Measurements from ENCODE around the gene PRPF40A.
"Not testable (repeated sequence)": the region's sequence is repeated elsewhere in the genome, so short reads cannot be mapped to it uniquely, and the experiment has no call there.

PRPF40A gene

DNA sequence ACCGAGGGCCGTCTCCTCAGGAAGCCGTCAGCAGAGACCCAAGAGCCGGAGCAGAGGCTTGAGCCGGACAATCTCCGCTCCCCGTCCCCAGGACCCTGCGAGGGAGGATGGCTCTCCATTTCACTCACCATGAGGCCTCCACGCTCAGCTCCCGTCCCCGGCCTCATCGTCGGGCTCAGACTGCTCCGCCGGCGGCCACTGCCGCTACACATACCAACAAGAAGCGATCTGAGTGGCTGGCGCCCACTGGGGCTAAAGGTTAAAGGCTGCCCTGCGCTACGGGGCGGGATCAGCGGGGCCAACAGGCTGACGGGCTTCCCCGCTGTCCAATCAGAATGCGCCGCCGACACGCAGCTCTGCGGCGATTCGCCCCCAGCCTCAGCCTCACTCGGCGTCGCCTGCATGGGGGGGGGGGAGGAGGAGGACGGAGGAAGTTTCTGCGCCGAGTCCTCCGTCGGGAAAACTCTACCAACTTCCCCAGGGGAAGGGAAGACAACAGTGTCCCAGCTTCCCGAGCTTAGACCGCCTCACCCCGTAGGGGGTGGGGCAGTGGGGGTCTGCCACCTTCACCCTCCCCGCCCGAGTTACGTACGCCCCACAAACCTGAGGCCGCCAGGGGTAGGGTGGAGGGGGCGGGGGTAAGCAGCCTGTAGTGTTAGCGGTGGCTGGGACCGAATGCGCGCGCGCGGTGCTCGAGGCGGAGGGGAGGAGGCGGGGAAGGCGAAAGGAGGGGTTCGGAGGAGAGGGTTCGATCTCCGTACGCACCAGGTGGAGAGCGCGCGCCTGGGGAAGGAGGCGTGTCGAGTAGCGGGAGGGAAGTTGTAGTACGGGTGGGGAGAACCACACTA, at the start of gene PRPF40A:
Gene PRPF40A, minus strand, starts transcription at position 234 of the 848 bp plus-strand sequence. Its CDS starts 22 bp downstream, at position 212.
- peak; percentile 88 for DNase-seq

DNA sequence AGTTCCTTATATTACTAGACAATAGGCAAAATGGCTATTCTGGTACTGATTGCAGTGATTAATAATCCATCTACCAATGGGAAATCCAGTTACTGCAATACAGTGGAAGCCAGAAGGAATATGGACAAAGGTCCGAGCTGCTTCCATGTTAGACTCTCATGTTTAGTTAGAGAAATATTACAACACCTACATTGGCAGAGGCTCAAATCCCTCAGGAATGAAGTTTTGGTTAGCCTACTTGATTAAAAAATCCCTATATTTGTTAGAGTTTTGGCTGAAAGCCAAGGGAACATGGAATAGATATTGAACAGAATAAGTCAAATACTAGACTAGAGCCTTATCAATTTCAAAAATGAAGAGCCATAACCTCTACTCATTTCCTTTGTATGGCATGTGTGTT, 49.7 kb upstream of the PRPF40A start:
- DNase-seq, result no peak

DNA sequence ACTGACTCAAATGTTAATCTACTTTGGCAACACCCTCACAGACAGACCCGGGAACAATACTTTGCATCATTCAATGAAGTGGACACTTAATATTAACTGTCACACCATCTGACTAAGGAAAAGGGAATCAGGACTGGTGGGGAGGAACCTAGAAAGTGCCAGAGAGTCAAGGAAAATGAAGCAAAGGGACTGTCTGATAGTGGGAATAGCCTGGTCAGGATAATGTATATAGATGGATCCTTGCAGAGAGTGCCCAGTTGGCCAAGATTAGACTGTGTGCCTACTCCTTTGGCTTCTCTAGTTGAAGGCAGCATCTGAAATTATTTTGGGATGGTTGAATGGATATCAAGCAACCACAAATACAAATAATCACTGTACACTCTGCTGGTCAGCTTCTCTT, 46.4 kb upstream of the PRPF40A start:
- no peak for DNase-seq

DNA sequence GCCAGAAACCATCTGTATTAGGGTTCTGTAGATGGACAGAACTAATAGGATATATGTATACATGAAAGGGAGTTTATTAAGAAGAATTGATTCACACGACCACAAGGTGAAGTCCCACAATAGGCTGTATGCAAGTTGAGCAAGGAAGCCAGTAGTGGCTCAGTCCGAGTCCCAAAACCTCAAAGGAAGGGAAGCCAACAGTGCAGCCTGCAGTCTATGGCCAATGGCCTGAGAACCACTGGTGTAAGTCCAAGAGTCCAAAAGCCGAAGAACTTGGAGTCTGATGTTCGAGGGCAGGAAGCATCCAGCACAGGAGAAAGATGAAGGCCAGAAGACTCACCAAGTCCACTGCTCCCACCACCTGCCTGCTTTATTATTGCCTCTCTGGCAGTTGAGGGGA, 45.9 kb upstream of the PRPF40A start:
- not testable (repeated sequence) for DNase-seq

- DNase-seq, result no peak
Observed at GRCh38 chr2:152762202-152762601, 44.9 kb upstream of the PRPF40A start.

GRCh38 chr2:152761214-152761613, 44.0 kb upstream of the PRPF40A start:
- DNase-seq, result no peak

GRCh38 chr2:152759290-152760072, 42.2 kb upstream of the PRPF40A start:
- no peak for DNase-seq

- DNase-seq, result no peak
Observed at GRCh38 chr2:152755029-152755428, 37.8 kb upstream of the PRPF40A start.

DNA sequence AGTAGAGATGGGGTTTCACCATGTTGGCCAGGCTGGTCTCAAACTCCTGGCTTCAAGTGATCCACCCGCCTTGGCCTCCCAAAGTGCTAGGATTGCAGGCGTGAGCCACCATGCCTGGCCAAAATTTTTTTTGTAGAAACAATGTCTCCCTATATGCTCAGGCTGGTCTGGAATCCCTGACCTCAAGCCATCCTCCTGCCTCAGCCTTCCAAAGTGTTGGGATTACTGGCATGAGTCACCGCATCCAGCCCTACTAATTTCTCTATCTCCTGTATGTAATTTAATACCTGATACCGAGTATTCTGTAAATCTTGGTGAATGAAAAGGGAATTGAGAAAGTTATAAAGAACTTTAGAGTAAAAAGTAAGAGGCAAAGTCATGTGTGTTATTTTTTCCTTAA, 30.5 kb upstream of the PRPF40A start:
- not testable (repeated sequence) for DNase-seq

DNA sequence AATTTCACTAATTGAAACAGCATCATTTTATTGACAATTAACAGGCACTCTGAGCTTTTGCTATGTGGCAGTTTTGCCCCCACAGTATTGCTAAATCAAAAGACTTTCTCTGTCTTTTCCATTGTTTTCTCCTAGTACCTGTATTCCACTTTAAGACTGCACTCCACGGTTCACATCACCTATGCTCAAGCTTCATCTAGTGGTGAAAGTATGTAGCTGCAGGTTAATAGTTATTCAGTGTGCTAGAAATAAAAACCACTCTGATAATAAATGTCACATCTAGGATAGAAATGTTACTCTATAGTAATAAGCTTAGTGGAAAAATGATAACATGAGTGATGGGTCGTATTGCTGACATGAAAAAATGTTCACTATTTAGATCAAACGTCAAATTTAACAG, 25.7 kb upstream of the PRPF40A start:
- peak; percentile 12 for DNase-seq

- DNase-seq, result peak; percentile 50
Observed at GRCh38 chr2:152740743-152741328, 23.6 kb upstream of the PRPF40A start.

DNA sequence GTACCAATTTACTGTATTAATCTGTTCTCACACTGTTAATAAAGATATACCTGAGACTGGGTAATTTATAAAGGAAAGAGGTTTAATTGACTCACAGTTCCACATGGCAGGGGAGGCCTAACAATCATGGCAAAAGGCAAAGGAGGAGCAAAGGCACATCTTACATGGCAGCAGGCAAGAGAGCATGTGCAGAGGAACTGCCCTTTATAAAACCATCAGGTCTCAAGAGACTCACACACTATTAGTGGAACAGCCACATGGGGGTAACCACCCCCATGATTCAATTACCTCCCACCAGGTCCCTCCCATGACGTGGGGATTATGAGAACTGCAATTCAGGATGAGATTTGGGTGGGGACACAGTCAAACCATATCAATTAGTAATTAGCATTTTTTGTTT, 22.4 kb upstream of the PRPF40A start:
- DNase-seq, result not testable (repeated sequence)

DNA sequence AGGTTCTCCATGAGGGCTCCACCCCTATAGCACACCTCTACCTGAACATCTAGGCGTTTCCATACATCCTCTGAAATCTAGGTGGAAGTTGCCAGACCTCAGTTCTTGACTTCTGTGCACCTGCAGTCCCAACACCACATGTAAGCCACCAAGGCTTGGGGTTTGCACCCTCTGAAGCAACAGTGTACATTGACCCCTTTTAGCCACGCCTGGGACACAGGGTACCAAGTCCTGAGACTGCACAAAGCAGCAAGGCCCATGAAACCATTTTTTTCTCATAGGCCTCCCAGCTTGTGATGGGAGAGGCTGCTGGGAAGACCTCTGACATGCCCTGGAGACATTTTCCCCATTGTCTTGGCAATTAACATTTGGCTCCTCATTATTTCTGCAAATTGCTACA, 21.2 kb upstream of the PRPF40A start:
- DNase-seq, result no peak

DNA sequence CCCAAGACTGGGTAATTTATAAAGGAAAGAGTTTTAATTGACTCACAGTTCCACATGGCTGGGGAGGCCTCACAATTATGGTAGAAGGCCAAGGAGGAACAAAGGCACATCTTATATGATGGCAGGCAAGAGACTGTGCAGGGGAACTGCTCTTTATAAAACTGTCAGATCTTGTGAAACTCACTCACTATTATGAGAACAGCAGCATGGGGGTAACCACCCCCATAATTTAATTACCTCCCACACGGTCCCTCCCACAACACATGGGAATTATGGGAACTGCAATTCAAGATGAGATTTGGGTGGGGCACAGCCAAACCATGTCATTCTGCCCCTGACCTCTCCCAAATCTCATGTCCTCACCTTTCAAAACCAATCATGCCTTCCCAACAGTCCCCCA, 20.2 kb upstream of the PRPF40A start:
- DNase-seq, result not testable (repeated sequence)

GRCh38 chr2:152730591-152731333, 13.5 kb upstream of the PRPF40A start:
- no peak for DNase-seq

DNA sequence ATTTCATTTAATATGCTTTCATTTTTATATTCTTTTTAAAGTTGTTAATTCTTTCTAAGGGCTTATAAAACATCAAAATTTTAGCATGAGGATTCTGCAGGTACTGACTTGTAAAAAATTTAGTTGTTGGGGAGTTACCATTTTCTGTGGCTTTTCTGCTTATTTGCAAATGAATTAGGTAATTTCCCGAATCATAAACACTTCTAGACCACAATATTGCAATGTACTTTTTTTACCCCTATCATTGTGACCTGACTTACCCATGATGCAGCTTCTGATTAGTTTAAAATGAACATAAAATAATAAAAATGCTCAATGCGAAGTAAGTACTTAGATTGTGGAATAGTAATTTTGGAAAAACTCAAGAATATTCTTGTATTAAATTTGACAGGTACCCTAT, 12.6 kb upstream of the PRPF40A start:
- no peak for DNase-seq

- no peak for DNase-seq
Observed at GRCh38 chr2:152723918-152724317, 6.7 kb upstream of the PRPF40A start.

GRCh38 chr2:152722639-152723038, 5.4 kb upstream of the PRPF40A start:
- not testable (repeated sequence) for DNase-seq

DNA sequence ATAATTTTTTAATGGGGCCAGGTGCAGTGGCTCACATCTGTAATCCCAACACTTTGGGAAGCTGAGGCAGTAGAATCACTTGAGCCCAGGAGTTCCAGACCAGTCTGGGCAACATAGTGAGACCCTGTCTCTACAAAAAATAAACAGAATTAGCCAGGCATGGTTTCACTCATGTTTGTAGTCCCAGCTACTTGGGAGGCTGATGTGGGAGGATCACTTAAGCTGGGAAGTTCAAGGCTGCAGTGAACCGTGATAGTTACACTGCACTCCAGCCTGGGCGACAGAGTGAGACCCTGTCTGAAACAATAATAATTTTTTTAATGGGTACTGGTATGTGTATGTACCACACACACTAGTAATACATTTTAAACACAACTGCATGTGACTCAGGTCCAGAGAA, 3.5 kb upstream of the PRPF40A start:
- no peak for DNase-seq

DNA sequence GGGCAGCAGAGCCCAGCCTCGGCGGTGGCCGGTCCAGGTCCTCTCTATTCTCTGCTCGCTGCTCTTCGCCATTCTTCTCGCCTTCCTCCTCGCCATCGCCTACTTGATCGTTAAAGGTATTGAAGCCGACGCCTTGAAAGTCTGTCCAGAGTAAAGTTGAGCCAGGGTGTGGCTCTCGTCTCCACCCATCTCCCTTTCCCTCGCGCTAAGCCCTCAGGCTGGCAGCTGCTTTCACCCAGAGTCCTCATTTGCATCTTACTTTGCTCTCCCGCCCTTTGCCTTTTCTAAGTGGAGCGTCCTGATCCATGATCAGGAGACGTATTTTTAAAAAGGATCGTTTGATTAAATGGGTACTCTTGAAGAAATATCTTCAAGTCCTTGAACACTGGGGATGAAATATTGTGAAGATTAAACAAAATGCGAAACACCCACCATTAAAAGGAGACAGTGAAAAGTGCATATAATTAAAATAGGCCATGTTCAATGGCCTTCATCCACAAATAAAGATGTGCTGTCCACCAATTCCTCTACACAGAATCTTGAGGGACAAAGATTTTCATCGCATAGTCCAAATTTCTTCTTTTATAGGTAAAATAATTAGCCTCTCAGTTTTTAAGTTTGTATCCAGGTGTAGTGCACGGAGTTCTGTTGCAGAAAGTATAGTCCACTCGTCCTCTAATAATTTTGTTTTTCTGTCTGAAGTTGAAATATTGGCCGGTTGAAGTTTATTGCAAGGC, 1.8 kb upstream of the PRPF40A start:
- peak; percentile 36 for DNase-seq

DNA sequence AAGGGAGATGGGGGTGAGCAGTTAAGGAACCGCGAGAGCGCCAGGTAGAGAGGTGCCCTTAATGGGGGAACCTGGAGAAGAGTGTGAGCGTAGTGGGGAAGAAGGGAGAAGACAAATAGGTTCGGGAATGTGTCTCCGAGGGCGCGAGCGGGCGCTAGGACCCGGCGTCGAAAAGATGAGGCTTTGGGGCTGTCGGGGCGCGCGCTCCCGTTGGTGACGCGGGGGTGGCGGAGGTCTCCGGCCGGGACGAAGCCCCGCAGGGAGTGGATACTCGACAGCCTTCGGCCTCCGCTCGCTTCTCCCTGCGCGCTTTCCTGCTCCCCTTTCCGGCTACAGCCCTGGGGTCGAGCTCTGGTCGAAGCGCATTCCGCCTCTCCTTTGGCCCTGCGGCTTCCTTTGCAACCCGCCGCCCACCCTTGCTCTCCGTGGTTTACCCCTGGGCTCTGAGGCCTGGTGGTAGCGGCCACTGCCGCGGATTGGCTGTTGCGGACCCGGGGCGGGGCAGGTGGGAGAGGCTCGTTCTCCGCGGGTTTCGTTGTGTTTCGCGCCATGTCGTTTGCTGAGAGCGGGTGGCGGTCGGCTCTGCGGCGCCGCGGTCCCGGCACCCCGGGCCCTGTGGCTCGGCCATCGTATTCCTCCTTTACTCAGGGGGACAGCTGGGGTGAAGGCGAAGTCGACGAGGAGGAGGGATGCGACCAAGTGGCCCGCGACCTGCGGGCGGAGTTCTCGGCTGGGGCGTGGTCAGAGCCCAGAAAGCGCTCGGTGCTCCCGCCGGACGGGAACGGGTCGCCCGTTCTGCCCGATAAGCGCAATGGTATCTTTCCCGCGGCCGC, 1.0 kb upstream of the PRPF40A start, which contains the start of gene ARL6IP6:
Gene ARL6IP6, plus strand, starts transcription at position 545 of the 833 bp plus-strand sequence. Its CDS starts 5 bp downstream, at position 550.
- DNase-seq, result peak; percentile 88

Measured in NCI-H510A treated with DMSO at 0.1 percent for 48 hours (cell line).